ENCODE data around the gene DGKZ.

GRCh38 chr11:46376258-46377050 is 29.2 kb downstream of the DGKZ start:
- TF ChIP-seq CTCF (IDR thresholded peaks at IDR 0.05 in 8 of 11, conservative IDR thresholded peaks at IDR 0.05 in 3 of 11) (no peak), POLR2AphosphoS5 (IDR thresholded peaks at IDR 0.05) (no peak)
